Adipocyte (in vitro differentiated cells): ENCODE data around the gene ST6GALNAC5.

Source experiments
- DNase-seq: peaks from one replicate; pipeline ENCODE4 v3.0.0-alpha.2; 2015; ENCODE audit warnings: low read depth
- H3K27me3 ChIP-seq: replicated peaks from 2 replicates; pipeline ENCODE4 v1.7.0; 2013; ENCODE audit warnings: mild to moderate bottlenecking, low read length, moderate library complexity; ENCODE audit not compliant: control insufficient read depth, insufficient read depth
- H3K36me3 ChIP-seq: 2 replicates; pipeline ENCODE4 v1.7.0; 2013; ENCODE audit warnings: low read length, mild to moderate bottlenecking, moderate library complexity; ENCODE audit not compliant: control insufficient read depth, insufficient read depth, severe bottlenecking
- H3K4me1 ChIP-seq: 2 replicates; pipeline ENCODE4 v1.7.0; 2013; ENCODE audit warnings: mild to moderate bottlenecking, low read length, moderate library complexity; ENCODE audit not compliant: control insufficient read depth, insufficient read depth
- H3K4me3 ChIP-seq: 2 replicates; pipeline ENCODE4 v1.7.0; 2013; ENCODE audit warnings: mild to moderate bottlenecking, low read length, moderate library complexity
- H3K9ac ChIP-seq: 2 replicates; pipeline ENCODE4 v1.7.0; 2013; ENCODE audit warnings: mild to moderate bottlenecking, low read length, moderate library complexity
- H3K9me3 ChIP-seq: 2 replicates; pipeline ENCODE4 v1.7.0; 2013; ENCODE audit warnings: mild to moderate bottlenecking, low read length, moderate library complexity; ENCODE audit not compliant: control insufficient read depth

Gene ST6GALNAC5

GRCh38 chr1:77089756-77090155, 222.5 kb downstream of the ST6GALNAC5 start:
- Histone ChIP-seq H3K4me3 (no peak overlapping the region), H3K4me1 (no peaks in the 10 kb centered on the region), H3K9me3 (no peaks in the 10 kb centered on the region), H3K36me3 (no peaks in the 10 kb centered on the region), H3K27me3 (no peaks in the 10 kb centered on the region), H3K9ac (no peak overlapping the region)
- DNase-seq, result no peak

DNA sequence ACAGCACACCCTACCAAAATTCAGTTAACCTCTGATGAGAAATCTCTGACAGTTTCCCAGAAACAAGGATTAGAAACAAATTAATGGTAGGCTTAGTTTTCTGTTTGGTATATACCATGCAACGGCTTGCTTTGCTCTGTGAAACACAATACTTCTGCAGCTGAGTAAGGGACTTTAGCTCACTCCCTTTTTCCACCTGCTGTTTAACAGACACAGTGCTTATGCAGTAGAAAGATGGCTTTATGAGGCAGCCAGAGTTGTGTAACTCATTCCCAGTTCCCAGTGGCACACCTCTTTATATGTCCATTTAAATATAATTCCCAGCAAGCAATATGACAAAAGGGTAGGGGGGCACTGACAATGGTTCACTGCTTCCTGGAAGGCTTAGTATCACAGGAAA, 228.0 kb downstream of the ST6GALNAC5 start:
- Histone ChIP-seq H3K4me1 (no peaks in the 10 kb centered on the region), H3K9me3 (no peaks in the 10 kb centered on the region), H3K36me3 (no peaks in the 10 kb centered on the region), H3K9ac (no peak overlapping the region), H3K27me3 (no peaks in the 10 kb centered on the region), H3K4me3 (no peak overlapping the region)
- no peak for DNase-seq

DNA sequence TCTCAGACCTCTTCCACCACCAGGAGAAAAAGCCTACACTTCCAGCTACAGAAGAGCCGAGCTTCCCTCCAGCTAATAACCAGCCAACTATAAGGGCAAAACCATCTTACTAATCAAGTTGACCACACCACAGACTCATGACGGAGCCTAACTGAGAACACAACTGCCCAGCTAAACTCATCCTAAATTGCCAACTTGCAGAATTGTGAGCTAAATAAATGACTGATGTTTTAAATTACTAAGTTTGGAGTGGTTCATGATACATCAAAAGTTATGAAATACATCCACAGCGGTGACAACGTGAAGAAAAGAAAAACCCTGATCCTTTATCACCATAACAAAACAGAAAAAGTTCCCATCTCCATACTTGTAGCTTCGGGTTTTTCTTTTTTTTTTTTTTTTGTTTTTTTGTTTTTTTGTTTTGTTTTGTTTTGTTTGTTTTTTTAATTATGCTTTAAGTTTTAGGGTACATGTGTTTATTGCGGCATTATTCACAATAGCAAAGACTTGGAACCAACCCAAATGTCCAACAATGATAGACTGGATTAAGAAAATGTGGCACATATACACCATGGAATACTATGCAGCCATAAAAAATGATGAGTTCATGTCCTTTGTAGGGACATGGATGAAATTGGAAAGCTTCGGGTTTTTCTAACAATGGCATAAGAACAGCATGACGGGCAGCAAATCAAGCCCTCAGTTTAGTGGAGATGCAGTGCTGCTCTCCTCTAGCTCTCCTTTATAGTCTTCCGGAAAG, 229.4 kb downstream of the ST6GALNAC5 start:
- no peak for DNase-seq
- Histone ChIP-seq H3K9ac (no peak overlapping the region), H3K27me3 (no peaks in the 10 kb centered on the region), H3K36me3 (no peaks in the 10 kb centered on the region), H3K4me1 (no peaks in the 10 kb centered on the region), H3K9me3 (no peaks in the 10 kb centered on the region), H3K4me3 (no peak overlapping the region)

DNA sequence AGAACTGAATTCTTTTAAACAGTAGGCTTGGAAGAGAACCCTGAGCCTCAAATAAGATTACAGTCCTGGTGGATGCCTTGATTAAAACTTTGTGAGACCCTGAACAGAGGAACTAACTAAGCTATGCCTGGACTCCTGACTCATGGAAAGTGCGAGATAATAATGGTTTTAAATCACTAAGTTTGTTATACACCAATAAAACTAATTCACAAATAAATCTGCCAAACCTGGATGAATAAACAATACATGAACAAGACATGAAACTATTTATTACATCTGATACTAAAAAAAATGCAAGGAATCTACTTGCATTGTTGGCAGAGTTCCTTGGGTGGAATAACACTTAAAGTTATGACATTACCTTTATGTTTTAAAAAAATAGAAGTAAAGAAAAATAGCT, 233.6 kb downstream of the ST6GALNAC5 start:
- H3K4me3 ChIP-seq, result no peak overlapping the region
- no peaks in the 10 kb centered on the region for H3K4me1 ChIP-seq
- H3K9ac ChIP-seq, result no peak overlapping the region
- no peaks in the 10 kb centered on the region for H3K36me3 ChIP-seq
- no peaks in the 10 kb centered on the region for H3K27me3 ChIP-seq
- peak; percentile 18 for DNase-seq
- no peaks in the 10 kb centered on the region for H3K9me3 ChIP-seq

- H3K9me3 ChIP-seq, result no peaks in the 10 kb centered on the region
- H3K4me1 ChIP-seq, result no peaks in the 10 kb centered on the region
- no peaks in the 10 kb centered on the region for H3K27me3 ChIP-seq
- DNase-seq, result no peak
- no peaks in the 10 kb centered on the region for H3K36me3 ChIP-seq
- H3K9ac ChIP-seq, result no peak overlapping the region
- no peak overlapping the region for H3K4me3 ChIP-seq
Observed at GRCh38 chr1:77103486-77103885, 236.2 kb downstream of the ST6GALNAC5 start.

GRCh38 chr1:77104672-77105071, 237.4 kb downstream of the ST6GALNAC5 start:
- no peak overlapping the region for H3K9ac ChIP-seq
- no peak overlapping the region for H3K4me3 ChIP-seq
- H3K27me3 ChIP-seq, result no peaks in the 10 kb centered on the region
- H3K36me3 ChIP-seq, result no peaks in the 10 kb centered on the region
- no peak for DNase-seq
- H3K4me1 ChIP-seq, result no peaks in the 10 kb centered on the region
- H3K9me3 ChIP-seq, result no peaks in the 10 kb centered on the region
